ENCODE results near the gene PWP2.

- TF ChIP-seq CTCF (conservative IDR thresholded peaks at IDR 0.05; ENCODE audit: low read depth, low read length) (no peak), EZH2phosphoT487 (IDR thresholded peaks at IDR 0.05; ENCODE audit: borderline replicate concordance, low read length) (no peak)
These were observed 21.5 kb upstream of the PWP2 start for GRCh38 chr21:44085491-44086321.
